BE2C (cell line): ENCODE measurements around the gene UNC13A.

Source experiments
- DNase-seq: peaks from one replicate; pipeline ENCODE4 v3.0.0-alpha.2; 2020
- H3K27me3 ChIP-seq: fragments of 250-450 bp; sonication (Bioruptor Pico); 2 replicates; pipeline ENCODE4 v1.5.1; 2020; ENCODE audit warnings: mild to moderate bottlenecking
- H3K36me3 ChIP-seq: fragments of 250-450 bp; sonication (Bioruptor Pico); 2 replicates; pipeline ENCODE4 v1.5.1; 2020; ENCODE audit warnings: mild to moderate bottlenecking
- H3K4me1 ChIP-seq: fragments of 250-450 bp; sonication (Bioruptor Pico); 2 replicates; pipeline ENCODE4 v1.5.1; 2020
- H3K4me3 ChIP-seq: 2 replicates; pipeline ENCODE4 v1.5.1; 2011; ENCODE audit warnings: low read depth, low read length
- H3K9me3 ChIP-seq: fragments of 250-450 bp; sonication (Bioruptor Pico); 2 replicates; pipeline ENCODE4 v1.5.1; 2020
- TF ChIP-seq, protein P1 (sequence below): IDR thresholded peaks from 2 replicates; pipeline ENCODE4 v1.5.1; 2012; ENCODE audit warnings: mild to moderate bottlenecking, low read depth, low read length

Gene UNC13A

GRCh38 chr19:17625980-17626379 lies 62.2 kb downstream of the UNC13A start:
- no peak for DNase-seq
- Histone ChIP-seq H3K4me3 (no peak overlapping the region), H3K9me3 (no peaks in the 10 kb centered on the region), H3K4me1 (no peaks in the 10 kb centered on the region), H3K36me3 (peaks cover 50% of the 10 kb centered on the region), H3K27me3 (no peaks in the 10 kb centered on the region)
- TF ChIP-seq, protein P1, sequence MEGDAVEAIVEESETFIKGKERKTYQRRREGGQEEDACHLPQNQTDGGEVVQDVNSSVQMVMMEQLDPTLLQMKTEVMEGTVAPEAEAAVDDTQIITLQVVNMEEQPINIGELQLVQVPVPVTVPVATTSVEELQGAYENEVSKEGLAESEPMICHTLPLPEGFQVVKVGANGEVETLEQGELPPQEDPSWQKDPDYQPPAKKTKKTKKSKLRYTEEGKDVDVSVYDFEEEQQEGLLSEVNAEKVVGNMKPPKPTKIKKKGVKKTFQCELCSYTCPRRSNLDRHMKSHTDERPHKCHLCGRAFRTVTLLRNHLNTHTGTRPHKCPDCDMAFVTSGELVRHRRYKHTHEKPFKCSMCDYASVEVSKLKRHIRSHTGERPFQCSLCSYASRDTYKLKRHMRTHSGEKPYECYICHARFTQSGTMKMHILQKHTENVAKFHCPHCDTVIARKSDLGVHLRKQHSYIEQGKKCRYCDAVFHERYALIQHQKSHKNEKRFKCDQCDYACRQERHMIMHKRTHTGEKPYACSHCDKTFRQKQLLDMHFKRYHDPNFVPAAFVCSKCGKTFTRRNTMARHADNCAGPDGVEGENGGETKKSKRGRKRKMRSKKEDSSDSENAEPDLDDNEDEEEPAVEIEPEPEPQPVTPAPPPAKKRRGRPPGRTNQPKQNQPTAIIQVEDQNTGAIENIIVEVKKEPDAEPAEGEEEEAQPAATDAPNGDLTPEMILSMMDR: no peak

DNA sequence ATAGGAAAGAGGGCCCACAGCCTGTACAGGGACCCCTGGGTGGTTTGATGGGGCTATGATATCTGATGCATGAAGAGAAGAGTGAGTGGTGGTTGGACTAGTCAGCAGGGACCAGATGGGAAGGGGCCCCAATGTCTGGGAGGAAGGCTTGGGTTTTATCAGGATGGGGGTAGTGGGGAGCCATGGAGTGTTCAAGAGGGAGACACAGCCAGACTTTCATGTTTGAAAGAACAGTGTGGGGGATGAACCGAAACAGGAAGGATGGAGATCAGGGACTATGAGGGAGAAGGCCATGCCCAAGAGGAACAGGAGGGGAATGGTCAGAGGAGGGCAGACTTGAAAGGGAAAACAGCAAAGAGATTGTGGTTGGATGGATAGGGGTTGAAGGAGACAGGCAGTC lies 63.1 kb downstream of the UNC13A start:
- TF ChIP-seq, protein P1: no peak
- peaks cover 50% of the 10 kb centered on the region for H3K36me3 ChIP-seq
- no peaks in the 10 kb centered on the region for H3K9me3 ChIP-seq

DNA sequence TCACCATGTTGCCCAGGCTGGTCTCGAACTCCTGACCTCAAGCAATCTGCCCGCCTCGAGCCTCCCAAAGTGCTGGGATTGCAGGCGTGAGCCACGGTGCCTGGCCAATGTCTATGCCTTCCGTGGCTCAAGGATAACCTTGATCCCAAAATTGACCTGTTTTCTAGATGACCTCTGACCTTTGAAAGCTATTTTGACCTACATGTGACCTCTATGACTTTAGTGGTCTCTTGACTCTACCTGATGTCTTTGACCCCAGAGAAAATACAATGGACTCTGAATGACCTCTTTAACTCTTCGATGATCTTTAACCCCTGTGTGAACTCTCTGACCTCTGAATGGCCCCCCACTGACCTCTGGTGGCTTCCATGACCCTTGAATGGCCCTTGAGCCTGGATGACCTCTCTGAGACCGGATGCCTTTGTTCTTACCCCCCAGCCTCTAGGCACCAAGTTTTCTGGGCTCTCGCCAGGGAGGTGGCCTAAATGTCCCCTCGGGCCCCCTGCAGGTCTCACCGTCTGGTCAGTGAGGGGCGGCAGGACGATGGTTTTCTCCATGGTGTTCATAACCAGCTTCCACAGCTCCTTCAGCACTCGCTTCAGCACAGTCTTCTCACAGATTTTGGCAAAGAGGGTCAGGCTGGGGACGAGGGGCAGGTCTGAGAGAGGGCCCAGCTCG lies 63.7 kb downstream of the UNC13A start:
- DNase-seq: no peak
- TF ChIP-seq, protein P1: no peak
- Histone ChIP-seq H3K9me3 (no peaks in the 10 kb centered on the region), H3K36me3 (peaks cover 50% of the 10 kb centered on the region), H3K4me1 (no peaks in the 10 kb centered on the region), H3K4me3 (no peak overlapping the region), H3K27me3 (no peaks in the 10 kb centered on the region)

More for the DNA sequence above, 63.1 kb downstream of the UNC13A start:
- Histone ChIP-seq H3K27me3 (no peaks in the 10 kb centered on the region), H3K4me1 (no peaks in the 10 kb centered on the region), H3K4me3 (no peak overlapping the region)
- no peak for DNase-seq

DNA sequence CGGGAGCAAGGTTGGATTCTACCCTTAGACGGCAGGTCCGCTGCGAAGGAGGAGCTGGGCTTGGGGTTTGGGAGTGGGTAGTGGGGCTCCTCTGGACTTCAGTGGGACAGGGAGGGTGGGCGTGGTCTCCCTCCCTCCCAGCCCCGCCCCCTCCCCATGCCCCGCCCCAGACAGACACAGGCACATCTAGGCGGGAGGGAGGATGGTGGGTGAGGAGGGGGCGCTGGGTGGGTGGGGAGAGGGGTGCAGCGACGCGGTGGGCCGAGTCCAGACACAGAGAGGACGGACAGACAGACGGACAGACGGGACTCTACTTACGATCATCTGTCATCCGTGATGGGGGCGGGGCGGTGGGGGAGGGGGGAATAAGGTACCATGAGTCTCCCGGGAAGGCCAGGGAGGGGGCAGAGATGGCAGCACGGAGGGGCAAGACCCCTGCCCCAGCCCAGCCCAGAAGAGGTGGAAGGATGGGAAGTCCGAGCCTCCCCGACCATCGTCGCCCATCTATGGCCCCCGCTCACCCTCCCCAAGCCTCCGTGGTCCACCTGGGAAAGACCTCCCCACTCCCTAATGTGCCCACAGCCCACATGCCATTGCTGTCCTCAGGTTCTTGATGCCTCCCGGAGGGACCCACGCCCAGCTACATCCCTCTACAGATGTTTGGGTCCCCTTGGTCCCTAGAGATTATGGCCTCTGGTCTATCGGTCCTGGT lies 64.8 kb downstream of the UNC13A start:
- Histone ChIP-seq H3K36me3 (peaks cover 52% of the 10 kb centered on the region), H3K9me3 (no peaks in the 10 kb centered on the region), H3K27me3 (no peaks in the 10 kb centered on the region), H3K4me1 (no peaks in the 10 kb centered on the region), H3K4me3 (no peak overlapping the region)
- TF ChIP-seq, protein P1: no peak
- no peak for DNase-seq

DNA sequence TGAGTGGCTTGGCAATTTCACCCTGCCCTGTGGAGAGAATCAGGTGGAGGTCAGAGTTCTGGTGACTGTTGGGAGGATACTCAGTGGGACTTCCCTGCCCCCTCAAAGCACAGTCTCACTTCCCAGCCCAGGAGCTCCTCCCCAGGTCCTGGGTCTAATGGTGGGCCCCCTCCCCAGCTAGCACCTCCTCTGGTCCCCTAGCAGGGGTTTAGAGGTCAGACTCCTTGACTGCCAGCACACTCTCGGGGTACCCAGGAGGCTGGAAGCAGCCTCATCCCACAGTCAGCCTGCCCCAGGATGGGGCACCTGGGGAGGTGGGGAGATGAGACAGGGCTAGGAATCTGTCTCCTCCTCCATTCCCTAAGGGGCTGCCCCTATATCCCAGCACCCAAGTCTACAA lies 67.5 kb downstream of the UNC13A start:
- Histone ChIP-seq H3K9me3 (no peaks in the 10 kb centered on the region), H3K4me3 (no peak overlapping the region), H3K4me1 (no peaks in the 10 kb centered on the region), H3K27me3 (no peaks in the 10 kb centered on the region), H3K36me3 (peaks cover 56% of the 10 kb centered on the region)
- TF ChIP-seq, protein P1: no peak
- DNase-seq: no peak

DNA sequence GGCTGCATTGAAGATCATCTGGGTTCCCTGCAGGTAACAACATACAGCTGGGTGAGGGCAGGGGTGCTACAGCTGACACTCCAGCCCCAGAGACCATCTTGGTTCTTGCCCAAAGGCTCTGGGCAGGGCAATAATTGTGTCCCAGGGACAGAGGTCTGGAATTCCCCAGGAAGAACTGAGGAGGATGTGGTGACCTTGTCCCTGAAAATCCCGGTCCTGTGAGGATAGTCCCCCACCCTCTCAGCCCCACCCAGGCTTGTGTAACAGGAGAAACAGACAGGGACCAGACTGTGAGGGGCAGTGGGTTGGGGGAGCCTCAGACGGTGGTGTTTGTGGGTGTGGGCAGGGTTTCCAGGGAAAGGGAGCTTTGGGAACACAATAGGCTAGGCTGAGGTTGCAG lies 69.2 kb downstream of the UNC13A start:
- TF ChIP-seq, protein P1: no peak
- no peaks in the 10 kb centered on the region for H3K4me1 ChIP-seq
- no peaks in the 10 kb centered on the region for H3K9me3 ChIP-seq
- DNase-seq: no peak
- H3K36me3 ChIP-seq: peaks cover 46% of the 10 kb centered on the region
- no peaks in the 10 kb centered on the region for H3K27me3 ChIP-seq
- no peak overlapping the region for H3K4me3 ChIP-seq
